OCI-LY1 (cell line): ENCODE data around the gene PRKAG3.

ENCODE experiments used
- EZH2 ChIP-seq: fragments of 200-600 bp; sonication (generic), shearing (Covaris generic); IDR thresholded peaks from 2 replicates; pipeline ENCODE4 v1.8.0; 2017; ENCODE audit warnings: borderline replicate concordance, mixed run types, mild to moderate bottlenecking, antibody characterized with exemption, low read length, moderate library complexity, mixed read lengths
- TF ChIP-seq, protein P1 (sequence below): fragments of 200-600 bp; sonication (generic), shearing (Covaris generic); IDR thresholded peaks from 2 replicates; pipeline ENCODE4 v1.5.1; 2017; ENCODE audit warnings: mild to moderate bottlenecking, antibody characterized with exemption, low read length, moderate library complexity, mixed read lengths

DNA sequence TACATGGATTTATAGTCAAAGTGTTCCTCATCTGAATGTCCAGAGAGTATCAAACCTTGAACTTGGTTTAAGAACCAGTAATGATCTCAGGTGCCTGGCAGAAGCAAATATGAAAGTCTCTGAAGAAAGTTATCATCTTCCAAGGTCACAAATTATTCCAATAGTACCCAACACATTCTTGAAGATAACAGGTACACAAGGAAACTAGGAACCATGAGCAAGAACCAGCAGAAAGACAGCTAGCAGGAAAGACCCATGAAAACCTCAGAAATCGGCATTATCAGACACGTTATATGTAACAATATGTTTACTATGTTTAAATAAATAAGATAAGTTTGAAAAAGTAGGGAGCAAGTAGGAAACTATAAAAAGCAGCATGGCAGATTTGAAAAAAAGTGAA lies 5.9 kb upstream of the PRKAG3 start:
- TF ChIP-seq, protein P1, sequence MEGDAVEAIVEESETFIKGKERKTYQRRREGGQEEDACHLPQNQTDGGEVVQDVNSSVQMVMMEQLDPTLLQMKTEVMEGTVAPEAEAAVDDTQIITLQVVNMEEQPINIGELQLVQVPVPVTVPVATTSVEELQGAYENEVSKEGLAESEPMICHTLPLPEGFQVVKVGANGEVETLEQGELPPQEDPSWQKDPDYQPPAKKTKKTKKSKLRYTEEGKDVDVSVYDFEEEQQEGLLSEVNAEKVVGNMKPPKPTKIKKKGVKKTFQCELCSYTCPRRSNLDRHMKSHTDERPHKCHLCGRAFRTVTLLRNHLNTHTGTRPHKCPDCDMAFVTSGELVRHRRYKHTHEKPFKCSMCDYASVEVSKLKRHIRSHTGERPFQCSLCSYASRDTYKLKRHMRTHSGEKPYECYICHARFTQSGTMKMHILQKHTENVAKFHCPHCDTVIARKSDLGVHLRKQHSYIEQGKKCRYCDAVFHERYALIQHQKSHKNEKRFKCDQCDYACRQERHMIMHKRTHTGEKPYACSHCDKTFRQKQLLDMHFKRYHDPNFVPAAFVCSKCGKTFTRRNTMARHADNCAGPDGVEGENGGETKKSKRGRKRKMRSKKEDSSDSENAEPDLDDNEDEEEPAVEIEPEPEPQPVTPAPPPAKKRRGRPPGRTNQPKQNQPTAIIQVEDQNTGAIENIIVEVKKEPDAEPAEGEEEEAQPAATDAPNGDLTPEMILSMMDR, result no peak
- TF ChIP-seq EZH2, result no peak
